ENCODE data around the gene NPHP3. TPM values are rescaled to one million over a fixed set of nuclear protein-coding genes. Genes with fewer than 3 reads are reported as not detected.
"Not testable (repeated sequence)": the region's sequence is repeated elsewhere in the genome, so short reads cannot be mapped to it uniquely, and the experiment has no call there.

NPHP3 gene
- polyA plus RNA-seq, 4 donors = 35.1 to 51.0 (median 42.8) TPM

DNA sequence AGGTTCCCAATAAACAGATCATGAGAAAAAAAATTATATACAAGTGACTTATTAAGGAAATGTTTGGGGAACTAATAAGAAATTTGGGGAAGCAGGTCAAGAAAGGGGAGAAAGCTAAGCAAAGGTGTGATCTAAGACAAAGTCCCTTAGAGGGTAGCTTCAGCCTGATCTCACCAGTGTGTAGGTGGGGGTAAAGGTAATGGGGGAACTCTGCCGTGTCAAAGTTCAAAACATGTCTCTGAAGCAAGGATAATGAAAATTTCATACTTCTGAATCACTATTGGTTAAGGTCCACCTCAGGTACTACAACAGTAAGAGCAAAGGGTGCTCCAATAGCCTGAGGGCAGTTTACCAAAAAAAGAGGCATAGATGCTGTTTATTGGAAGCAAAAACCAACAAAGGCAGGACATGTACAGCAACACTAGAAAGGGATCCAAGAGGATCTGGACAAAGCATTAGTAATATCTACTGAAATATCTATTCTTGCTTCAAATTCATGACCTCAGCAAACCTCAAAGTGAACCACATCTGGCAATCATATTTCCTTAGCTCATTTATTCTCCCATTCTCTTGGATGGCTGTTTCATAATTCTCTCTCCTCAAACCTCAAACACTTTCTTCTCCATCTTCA, 69.5 kb downstream of the NPHP3 start:
- DNase-seq (ENCODE audit: low read depth in 4 of 4, low spot score in 3 of 4) = no peak

GRCh38 chr3:132650153-132650552, 72.1 kb downstream of the NPHP3 start:
- DNase-seq (ENCODE audit: low read depth in 4 of 4, low spot score in 3 of 4) = no peak

GRCh38 chr3:132645058-132645457, 77.2 kb downstream of the NPHP3 start:
- DNase-seq (ENCODE audit: low read depth in 4 of 4, low spot score in 3 of 4) = no peak

GRCh38 chr3:132643366-132643765, 78.8 kb downstream of the NPHP3 start:
- no peak for DNase-seq (ENCODE audit: low read depth in 4 of 4, low spot score in 3 of 4)

GRCh38 chr3:132642539-132642847, 79.7 kb downstream of the NPHP3 start:
- DNase-seq (ENCODE audit: low read depth in 4 of 4, low spot score in 3 of 4) = no peak

DNA sequence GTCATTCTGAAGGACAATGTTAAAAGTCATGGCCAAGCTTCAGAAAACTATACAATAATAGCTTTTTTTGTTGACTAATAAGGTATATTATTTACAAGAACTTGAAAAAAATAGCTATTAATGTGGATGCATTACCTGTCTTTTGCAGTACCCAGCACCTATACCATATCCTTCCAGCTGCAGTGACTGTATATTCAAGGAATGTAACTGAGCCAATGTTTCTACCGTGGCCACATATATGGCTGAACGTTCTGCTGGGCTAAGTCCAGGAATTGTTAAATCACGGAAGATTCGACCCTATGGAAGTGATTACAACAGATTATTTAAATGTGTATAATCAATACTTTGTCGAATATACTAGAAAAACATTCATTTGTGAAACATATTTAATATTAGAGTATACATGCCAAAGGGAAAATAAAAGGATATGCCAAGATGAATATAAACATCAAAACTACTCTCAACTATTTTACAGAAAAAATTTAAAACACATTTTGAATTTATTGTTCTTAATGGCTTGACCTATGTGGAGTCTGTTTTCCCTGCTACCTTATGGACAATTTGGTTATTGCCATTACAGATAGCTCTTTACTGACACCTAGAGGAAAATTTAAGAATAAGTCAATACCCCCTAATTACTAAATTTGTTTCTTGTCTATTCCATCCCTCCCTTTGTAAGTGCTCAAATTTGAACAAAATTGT, 80.2 kb downstream of the NPHP3 start:
- DNase-seq (ENCODE audit: low read depth in 4 of 4, low spot score in 3 of 4) = peak in 3 of 4 donors; percentile 16 to 25 (median 20)

DNA sequence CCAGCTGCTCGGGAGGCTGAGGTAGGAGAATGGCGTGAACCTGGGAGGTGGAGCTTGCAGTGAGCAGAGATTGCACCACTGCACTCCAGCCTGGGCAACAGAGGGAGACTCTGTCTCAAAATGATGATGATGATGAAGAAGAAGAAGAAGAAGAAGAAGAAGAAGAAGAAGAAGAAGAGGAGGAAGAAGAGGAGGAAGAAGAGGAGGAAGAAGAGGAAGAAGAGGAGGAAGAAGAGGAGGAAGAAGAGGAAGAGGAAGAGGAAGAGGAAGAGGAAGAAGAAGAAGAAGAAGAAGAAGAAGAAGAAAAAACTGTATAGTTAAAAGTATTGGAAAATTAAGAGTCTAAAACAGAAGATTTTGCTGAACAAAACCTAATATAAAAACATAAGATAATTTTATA, 80.8 kb downstream of the NPHP3 start:
- not testable (repeated sequence) for DNase-seq (ENCODE audit: low read depth in 4 of 4, low spot score in 3 of 4)

GRCh38 chr3:132638706-132639105, 83.5 kb downstream of the NPHP3 start:
- DNase-seq (ENCODE audit: low read depth in 4 of 4, low spot score in 3 of 4) = no peak

- DNase-seq (ENCODE audit: low read depth in 4 of 4, low spot score in 3 of 4) = no peak
Measured at GRCh38 chr3:132637590-132637989, 84.6 kb downstream of the NPHP3 start.

- DNase-seq (ENCODE audit: low read depth in 4 of 4, low spot score in 3 of 4) = no peak
Measured at GRCh38 chr3:132635052-132635451, 87.2 kb downstream of the NPHP3 start.

Other genes starting within 250 kb of the NPHP3 start
- gene ACKR4, start 125.1 kb downstream of the NPHP3 start, polyA plus RNA-seq (ENCODE audit: insufficient read length in 4 of 4) = 1 to 10 TPM; 1.5 to 2.9 (median 1.7) TPM
- gene ACAD11, start 62.6 kb downstream of the NPHP3 start, polyA plus RNA-seq (ENCODE audit: insufficient read length in 4 of 4) = 10 to 100 TPM; 30.5 to 45.1 (median 34.2) TPM
- 10 to 100 TPM; 56.0 to 74.2 (median 66.7) TPM for gene UBA5, start 62.1 kb downstream of the NPHP3 start, polyA plus RNA-seq (ENCODE audit: insufficient read length in 4 of 4)